HG03565 (cell line): ENCODE data around the gene AMBP.

Source experiments
- ATAC-seq: cut with Tn5 transposase; IDR thresholded peaks from one replicate; pipeline ENCODE4 v1.9.1; 2021; ENCODE audit warnings: mild to moderate bottlenecking, moderate library complexity; ENCODE audit not compliant: unreplicated experiment

The AMBP gene

GRCh38 chr9:114076237-114077161 lies 1.6 kb downstream of the AMBP start:
- no peak for ATAC-seq

- ATAC-seq: no peak
Measured at GRCh38 chr9:114075602-114076001, 2.5 kb downstream of the AMBP start.

- ATAC-seq: no peak
Measured at GRCh38 chr9:114072184-114073140, 5.6 kb downstream of the AMBP start.

DNA sequence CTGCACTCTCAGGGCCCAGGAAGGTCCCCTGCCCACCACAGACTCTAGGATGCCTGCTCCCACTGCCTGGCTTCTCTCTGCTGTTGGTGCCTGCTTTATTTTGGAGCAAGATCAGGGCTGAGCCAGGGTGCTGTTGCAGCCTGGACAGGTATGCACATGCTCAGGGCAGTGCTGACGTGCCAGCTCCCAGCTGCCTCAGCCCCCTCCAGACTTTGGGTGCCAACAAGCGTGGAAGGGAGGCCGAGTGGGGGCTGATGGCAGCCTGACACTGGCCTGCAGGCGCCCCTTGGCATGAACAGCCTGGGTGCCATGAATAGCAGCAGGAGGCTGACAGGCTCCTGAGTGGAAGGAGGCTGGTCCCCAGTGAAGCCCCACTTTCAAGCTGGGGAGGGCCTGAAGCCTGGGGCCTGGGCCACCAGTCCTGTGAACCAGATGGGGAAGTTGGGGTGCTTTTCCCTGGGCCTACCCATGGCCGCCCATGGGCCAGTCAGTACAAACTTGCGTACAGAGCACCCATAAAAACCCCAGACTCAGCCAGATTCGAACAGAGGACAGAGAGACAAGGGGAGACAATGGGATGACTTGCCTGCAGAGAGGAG lies 6.8 kb downstream of the AMBP start:
- ATAC-seq: no peak

GRCh38 chr9:114070188-114071103 lies 7.7 kb downstream of the AMBP start:
- ATAC-seq: no peak

- ATAC-seq: no peak
Measured at GRCh38 chr9:114069476-114070187, 8.5 kb downstream of the AMBP start.

DNA sequence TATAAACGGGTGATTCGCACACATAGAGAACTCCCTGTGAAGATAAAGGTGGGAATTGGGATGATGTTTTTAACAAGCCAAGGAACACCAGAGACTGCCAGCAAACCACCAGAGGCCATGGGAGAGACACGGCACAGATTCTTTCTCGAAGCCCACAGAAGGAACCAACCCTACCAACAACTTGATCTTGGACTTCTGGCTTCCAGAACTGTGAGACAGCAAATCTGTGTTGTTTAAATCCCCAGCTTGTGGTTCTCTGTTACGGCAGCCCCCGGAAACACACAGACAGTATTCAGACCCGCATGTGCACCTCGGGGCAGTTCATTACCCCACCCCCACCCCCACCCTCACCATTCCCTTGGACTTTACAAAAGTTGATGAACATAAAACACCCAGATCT lies 12.8 kb downstream of the AMBP start:
- no peak for ATAC-seq

- ATAC-seq: no peak
Measured at GRCh38 chr9:114061830-114062474, 16.1 kb downstream of the AMBP start.

- ATAC-seq: no peak
Measured at GRCh38 chr9:114061292-114061691, 16.8 kb downstream of the AMBP start.

GRCh38 chr9:114060711-114061110 lies 17.4 kb downstream of the AMBP start:
- no peak for ATAC-seq

DNA sequence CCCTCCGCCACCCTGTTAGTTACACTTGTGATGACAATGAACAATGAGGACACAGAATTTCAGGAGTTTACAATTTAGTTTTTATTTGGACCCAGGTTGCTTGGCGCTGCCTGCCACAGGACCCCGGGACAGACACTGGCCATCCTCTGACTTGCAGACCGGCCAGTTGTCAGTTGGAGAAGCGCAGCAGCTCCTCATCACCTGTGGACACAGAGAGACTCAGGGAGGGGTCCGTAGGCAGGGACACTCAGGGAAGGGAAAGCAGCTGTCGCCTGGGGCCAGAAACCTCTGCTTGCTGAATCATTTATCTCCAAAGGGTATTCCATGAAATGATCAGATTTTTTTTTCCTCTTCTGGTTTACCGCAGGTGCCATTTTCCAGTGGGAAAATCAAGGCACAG lies 18.0 kb downstream of the AMBP start:
- no peak for ATAC-seq

DNA sequence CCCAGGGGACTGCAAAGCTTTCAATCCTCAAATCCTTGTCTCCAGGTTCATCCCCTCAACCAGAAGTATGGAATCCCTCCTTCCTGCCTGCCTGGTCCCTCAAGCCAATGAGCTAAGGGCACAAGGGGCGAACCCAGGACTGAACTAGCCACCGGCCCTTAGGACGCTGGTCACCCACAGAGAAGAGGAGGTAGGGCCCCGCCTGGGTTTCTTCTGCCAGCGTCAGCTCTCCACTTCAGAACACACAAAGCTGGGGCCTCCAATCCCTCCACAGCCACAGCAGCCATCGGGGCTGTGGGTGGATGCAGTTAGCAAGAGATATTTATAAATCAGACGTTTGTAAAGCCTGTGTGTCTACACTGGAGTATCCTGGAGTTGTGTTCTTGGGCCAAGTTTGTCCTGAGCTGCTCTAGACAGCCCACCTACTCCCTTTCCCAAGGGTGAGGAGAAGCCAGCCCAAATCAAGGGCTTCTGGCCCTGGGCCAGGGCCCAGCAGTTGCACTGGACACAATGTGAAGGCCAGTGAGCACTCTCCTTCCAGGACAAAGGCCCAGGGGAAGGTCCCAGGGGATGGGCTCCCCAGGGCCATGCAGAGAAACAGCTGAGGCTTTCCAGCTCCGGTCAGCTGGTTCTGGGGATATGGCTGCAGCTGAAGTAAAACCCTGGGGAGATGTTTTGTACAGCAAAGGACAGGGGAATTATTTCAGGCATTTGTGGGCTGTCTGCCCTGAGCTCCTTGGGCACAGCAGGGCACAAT lies 18.9 kb downstream of the AMBP start:
- ATAC-seq: no peak

- ATAC-seq: no peak
Measured at GRCh38 chr9:114058688-114059046, 19.4 kb downstream of the AMBP start.

GRCh38 chr9:114057161-114057885 lies 20.8 kb downstream of the AMBP start:
- no peak for ATAC-seq

DNA sequence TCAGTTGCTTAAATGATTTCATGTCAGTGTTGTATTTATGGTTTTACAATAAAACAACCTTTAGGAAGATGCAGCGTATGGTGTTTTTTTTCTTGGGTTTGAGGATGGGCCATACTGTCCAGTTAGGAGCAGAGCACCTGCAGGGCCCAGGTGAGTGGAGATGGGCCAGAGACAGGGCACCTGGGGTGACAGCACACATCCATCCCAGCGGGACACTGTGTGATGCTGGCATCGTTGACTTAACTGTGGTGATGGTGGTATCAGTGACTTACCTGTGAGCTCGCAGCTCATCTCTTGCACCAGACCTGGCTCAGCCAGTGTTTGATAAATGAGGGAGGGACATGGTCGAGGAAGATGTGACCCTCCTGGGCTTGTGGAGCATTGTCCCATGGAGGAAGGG lies 21.6 kb downstream of the AMBP start:
- no peak for ATAC-seq

- no peak for ATAC-seq
Measured at GRCh38 chr9:114055894-114056293, 22.2 kb downstream of the AMBP start.

- no peak for ATAC-seq
Measured at GRCh38 chr9:114055061-114055460, 23.0 kb downstream of the AMBP start.

GRCh38 chr9:114054191-114054690 lies 23.9 kb downstream of the AMBP start:
- ATAC-seq: no peak
